ENCODE data around the gene LPAR6.

LPAR6 gene

DNA sequence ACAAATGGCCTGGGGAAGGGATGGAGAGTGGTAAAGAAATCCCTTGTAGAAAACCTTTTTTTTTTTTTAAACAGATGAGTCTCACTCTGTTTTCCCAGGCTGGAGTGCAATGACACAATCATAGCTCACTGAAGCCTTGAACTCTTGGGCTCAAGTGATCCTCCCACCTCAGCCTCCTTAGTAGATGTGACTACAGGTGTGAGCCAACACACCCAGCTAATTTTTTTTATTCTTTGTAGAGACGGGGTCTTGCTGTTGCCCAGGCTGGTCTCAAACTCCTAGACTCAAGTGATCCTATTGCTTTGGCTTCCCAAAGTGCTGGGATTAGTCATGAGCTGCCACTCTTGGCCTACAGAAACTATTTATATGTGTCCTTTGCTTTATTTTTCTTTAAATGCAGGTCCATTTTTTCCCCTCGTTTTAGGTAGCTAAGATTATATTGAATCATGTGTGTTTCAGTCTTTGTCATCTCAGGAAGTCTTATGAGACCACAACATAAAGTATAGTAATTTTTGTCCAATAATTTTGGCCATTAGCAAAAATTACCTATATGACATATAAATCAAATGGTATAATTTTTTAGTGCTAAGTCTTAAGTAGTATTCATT is 10.5 kb downstream of the LPAR6 start:
- no peak for DNase-seq (ENCODE audit: low read depth, low spot score)
- Histone ChIP-seq H3K4me1 (ENCODE audit: insufficient read depth, insufficient read length) (no peaks in the 10 kb centered on the region), H3K4me3 (ENCODE audit: insufficient read length, low read depth) (no peak overlapping the region)

DNA sequence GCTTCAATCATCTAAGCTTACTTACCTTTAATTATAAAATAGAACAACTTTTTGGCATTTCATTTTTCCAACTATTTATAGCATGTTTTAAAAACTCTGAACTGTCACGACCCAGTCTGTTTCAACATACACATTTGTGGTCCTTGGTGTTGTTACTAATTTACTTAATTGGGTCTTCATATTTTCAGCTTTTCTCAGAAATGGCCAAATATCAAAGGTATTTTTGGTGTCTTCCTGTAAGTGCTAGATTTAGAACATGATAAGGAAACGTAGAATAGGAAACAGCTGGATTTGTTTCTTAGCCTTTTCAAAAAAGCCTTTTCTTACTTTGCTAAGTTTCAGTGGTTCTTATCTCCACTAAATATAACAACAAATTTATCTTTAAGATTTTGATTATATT is 11.4 kb downstream of the LPAR6 start:
- TF ChIP-seq YY1 (IDR thresholded peaks at IDR 0.05; ENCODE audit: insufficient read depth, insufficient read length) (no peak), SUZ12 (IDR thresholded peaks at IDR 0.05; ENCODE audit: extremely low read depth, insufficient read depth, insufficient read length) (no peak), ZNF274 (IDR thresholded peaks at IDR 0.05; ENCODE audit: low read depth, low read length) (no peak)

More for the DNA sequence above, 10.5 kb downstream of the LPAR6 start:
- TF ChIP-seq SUZ12 (IDR thresholded peaks at IDR 0.05; ENCODE audit: extremely low read depth, insufficient read depth, insufficient read length) (no peak), YY1 (IDR thresholded peaks at IDR 0.05; ENCODE audit: insufficient read depth, insufficient read length) (no peak), ZNF274 (IDR thresholded peaks at IDR 0.05; ENCODE audit: low read depth, low read length) (no peak)
- Histone ChIP-seq H3K9me3 (ENCODE audit: insufficient read depth, low read length) (no peaks in the 10 kb centered on the region), H3K9ac (ENCODE audit: insufficient read length, low read depth) (no peak overlapping the region), H3K27me3 (ENCODE audit: insufficient read depth, insufficient read length) (no peaks in the 10 kb centered on the region), H3K36me3 (ENCODE audit: insufficient read depth, insufficient read length, low read length) (no peaks in the 10 kb centered on the region)

DNA sequence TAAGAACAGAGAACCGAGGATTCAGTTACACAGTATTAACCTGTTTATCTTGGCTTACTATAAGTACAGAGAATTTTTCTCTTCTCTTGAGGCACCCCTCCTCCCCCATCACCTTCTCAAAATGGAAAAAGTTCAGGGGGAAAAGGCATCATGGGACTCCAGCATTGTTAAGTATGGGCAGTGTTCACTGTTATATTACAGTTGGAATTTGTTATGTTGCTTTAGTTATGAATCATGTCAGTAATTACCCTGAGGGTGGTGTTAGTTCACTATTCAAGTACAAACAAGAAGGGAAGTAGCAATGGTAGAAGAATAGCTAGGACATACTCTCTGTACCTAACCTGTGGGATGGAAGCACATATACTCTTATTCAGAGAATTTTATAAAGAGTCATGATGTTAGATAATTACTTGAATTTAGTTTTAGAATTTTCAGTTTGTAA is 12.0 kb downstream of the LPAR6 start:
- DNase-seq (ENCODE audit: low read depth, low spot score), result no peak
- no peak for TF ChIP-seq SUZ12 (IDR thresholded peaks at IDR 0.05; ENCODE audit: extremely low read depth, insufficient read depth, insufficient read length)
- TF ChIP-seq ZNF274 (IDR thresholded peaks at IDR 0.05; ENCODE audit: low read depth, low read length), result no peak
- TF ChIP-seq YY1 (IDR thresholded peaks at IDR 0.05; ENCODE audit: insufficient read depth, insufficient read length), result no peak

More for the DNA sequence above, 11.4 kb downstream of the LPAR6 start:
- Histone ChIP-seq H3K36me3 (ENCODE audit: insufficient read depth, insufficient read length, low read length) (no peaks in the 10 kb centered on the region), H3K4me1 (ENCODE audit: insufficient read depth, insufficient read length) (no peaks in the 10 kb centered on the region), H3K9me3 (ENCODE audit: insufficient read depth, low read length) (no peaks in the 10 kb centered on the region), H3K27me3 (ENCODE audit: insufficient read depth, insufficient read length) (no peaks in the 10 kb centered on the region), H3K4me3 (ENCODE audit: insufficient read length, low read depth) (no peak overlapping the region), H3K9ac (ENCODE audit: insufficient read length, low read depth) (no peak overlapping the region)
- DNase-seq (ENCODE audit: low read depth, low spot score), result no peak

DNA sequence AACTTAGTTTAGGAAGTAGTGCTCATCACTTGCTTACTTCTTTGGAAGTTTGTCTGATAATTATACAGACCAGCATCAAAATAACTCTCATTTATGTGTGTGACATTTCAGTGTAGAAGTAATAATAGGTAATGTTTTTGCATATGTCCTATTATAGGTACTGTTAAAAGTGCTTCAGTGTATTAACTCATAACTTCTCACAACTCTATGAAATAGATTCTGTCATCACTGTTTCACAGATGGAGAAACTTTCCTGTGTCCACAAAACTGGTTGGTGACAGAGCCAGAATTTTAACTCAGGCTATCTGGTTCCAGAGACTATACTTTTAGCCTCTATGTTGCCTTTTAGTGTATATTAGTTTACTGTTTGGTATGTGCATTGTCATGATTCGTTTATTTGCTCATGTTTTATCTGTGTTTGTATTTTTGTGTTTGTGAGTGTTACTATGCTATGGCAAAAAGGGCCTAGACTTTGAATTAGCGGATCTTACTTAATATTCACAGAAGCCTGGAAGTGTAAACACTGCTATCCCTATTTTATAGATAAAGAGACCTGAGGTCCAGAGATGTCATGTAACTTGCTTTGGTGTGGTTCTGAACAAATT is 12.7 kb downstream of the LPAR6 start:
- no peak overlapping the region for H3K9ac ChIP-seq (ENCODE audit: insufficient read length, low read depth)
- H3K4me3 ChIP-seq (ENCODE audit: insufficient read length, low read depth), result no peak overlapping the region
- DNase-seq (ENCODE audit: low read depth, low spot score), result no peak
- H3K27me3 ChIP-seq (ENCODE audit: insufficient read depth, insufficient read length), result no peaks in the 10 kb centered on the region
- no peaks in the 10 kb centered on the region for H3K9me3 ChIP-seq (ENCODE audit: insufficient read depth, low read length)
- no peaks in the 10 kb centered on the region for H3K4me1 ChIP-seq (ENCODE audit: insufficient read depth, insufficient read length)
- no peak for TF ChIP-seq SUZ12 (IDR thresholded peaks at IDR 0.05; ENCODE audit: extremely low read depth, insufficient read depth, insufficient read length)
- no peak for TF ChIP-seq YY1 (IDR thresholded peaks at IDR 0.05; ENCODE audit: insufficient read depth, insufficient read length)
- TF ChIP-seq ZNF274 (IDR thresholded peaks at IDR 0.05; ENCODE audit: low read depth, low read length), result no peak
- no peaks in the 10 kb centered on the region for H3K36me3 ChIP-seq (ENCODE audit: insufficient read depth, insufficient read length, low read length)

More for the DNA sequence above, 12.0 kb downstream of the LPAR6 start:
- Histone ChIP-seq H3K36me3 (ENCODE audit: insufficient read depth, insufficient read length, low read length) (no peaks in the 10 kb centered on the region), H3K4me1 (ENCODE audit: insufficient read depth, insufficient read length) (no peaks in the 10 kb centered on the region), H3K9me3 (ENCODE audit: insufficient read depth, low read length) (no peaks in the 10 kb centered on the region), H3K27me3 (ENCODE audit: insufficient read depth, insufficient read length) (no peaks in the 10 kb centered on the region), H3K9ac (ENCODE audit: insufficient read length, low read depth) (no peak overlapping the region), H3K4me3 (ENCODE audit: insufficient read length, low read depth) (no peak overlapping the region)

DNA sequence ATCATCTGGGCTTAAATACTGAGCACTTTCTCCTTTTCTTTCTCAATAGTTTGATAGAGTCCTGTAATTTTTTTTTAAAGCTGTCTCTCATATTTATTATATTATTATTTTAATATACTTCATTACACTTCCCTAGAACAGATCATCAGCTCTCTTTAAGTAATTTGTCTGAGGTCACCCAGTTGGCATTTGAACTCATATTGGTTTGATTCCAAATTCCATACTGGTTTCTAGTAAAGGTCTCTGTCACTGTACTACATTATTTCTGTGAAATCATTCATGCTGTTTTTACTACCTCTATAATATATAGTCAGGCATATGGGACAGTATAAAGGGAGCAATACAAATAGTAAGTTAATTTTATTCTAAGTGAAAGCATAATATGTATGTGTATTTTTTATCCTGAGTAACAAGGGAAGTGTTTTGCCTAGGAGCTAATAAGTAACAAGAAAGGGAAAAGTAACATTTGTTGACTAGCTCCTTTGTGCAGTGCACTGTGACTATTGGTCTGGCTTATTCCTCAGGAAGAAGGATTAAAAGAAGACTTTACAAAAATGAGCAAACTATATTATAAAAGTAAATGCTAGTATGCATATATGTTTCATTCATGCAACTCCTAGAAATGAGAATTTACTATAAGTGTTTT is 14.3 kb downstream of the LPAR6 start:
- no peak for DNase-seq (ENCODE audit: low read depth, low spot score)
- TF ChIP-seq YY1 (IDR thresholded peaks at IDR 0.05; ENCODE audit: insufficient read depth, insufficient read length) (no peak), ZNF274 (IDR thresholded peaks at IDR 0.05; ENCODE audit: low read depth, low read length) (no peak), SUZ12 (IDR thresholded peaks at IDR 0.05; ENCODE audit: extremely low read depth, insufficient read depth, insufficient read length) (no peak)
- no peaks in the 10 kb centered on the region for H3K4me1 ChIP-seq (ENCODE audit: insufficient read depth, insufficient read length)

DNA sequence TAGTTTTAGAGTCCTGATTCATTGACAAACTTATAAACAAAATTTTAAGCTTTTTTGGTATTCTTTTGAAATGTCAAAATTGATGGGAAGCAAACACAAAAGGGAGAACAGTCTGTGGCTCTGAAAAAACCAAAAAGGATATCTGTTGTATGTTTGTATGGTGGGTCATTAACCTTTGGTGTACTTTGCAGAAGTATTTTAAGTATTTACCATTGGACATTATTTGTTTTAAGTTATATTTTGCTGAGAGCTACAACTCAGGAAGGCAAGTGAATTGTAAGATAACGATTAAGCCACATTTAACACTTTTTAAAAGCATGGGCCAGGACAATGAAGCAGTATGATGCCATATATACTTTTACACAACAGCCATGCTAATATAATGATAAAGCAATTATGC is 15.2 kb downstream of the LPAR6 start:
- Histone ChIP-seq H3K27me3 (ENCODE audit: insufficient read depth, insufficient read length) (no peaks in the 10 kb centered on the region), H3K36me3 (ENCODE audit: insufficient read depth, insufficient read length, low read length) (peaks cover 11% of the 10 kb centered on the region), H3K4me1 (ENCODE audit: insufficient read depth, insufficient read length) (no peaks in the 10 kb centered on the region), H3K4me3 (ENCODE audit: insufficient read length, low read depth) (no peak overlapping the region), H3K9me3 (ENCODE audit: insufficient read depth, low read length) (no peaks in the 10 kb centered on the region; the same call in 1 of the 2 replicates), H3K9ac (ENCODE audit: insufficient read length, low read depth) (no peak overlapping the region)
- no peak for DNase-seq (ENCODE audit: low read depth, low spot score)
- TF ChIP-seq YY1 (IDR thresholded peaks at IDR 0.05; ENCODE audit: insufficient read depth, insufficient read length) (no peak), SUZ12 (IDR thresholded peaks at IDR 0.05; ENCODE audit: extremely low read depth, insufficient read depth, insufficient read length) (no peak), ZNF274 (IDR thresholded peaks at IDR 0.05; ENCODE audit: low read depth, low read length) (no peak)

More for the DNA sequence above, 14.3 kb downstream of the LPAR6 start:
- Histone ChIP-seq H3K27me3 (ENCODE audit: insufficient read depth, insufficient read length) (no peaks in the 10 kb centered on the region), H3K9me3 (ENCODE audit: insufficient read depth, low read length) (no peaks in the 10 kb centered on the region; the same call in 1 of the 2 replicates), H3K4me3 (ENCODE audit: insufficient read length, low read depth) (no peak overlapping the region), H3K36me3 (ENCODE audit: insufficient read depth, insufficient read length, low read length) (peaks cover 7% of the 10 kb centered on the region), H3K9ac (ENCODE audit: insufficient read length, low read depth) (no peak overlapping the region)

DNA sequence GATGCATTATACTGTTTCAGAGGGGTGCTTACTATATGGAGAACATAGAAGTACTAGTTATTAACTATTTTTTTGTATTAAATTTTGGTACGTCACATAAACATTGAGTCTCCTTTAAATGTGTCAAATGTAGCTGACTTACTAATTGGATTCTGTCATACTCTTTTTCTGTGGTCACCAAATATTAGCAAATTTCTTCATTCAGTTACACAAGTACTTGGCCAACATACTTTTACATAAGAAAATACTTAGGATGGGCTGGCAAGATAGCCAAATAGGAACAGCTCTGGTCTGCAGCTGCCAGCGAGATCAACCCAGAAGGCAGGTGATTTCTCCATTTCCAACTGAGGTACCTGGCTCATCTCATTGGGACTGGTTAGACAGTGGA is 19.2 kb downstream of the LPAR6 start:
- H3K4me3 ChIP-seq (ENCODE audit: insufficient read length, low read depth), result no peak overlapping the region
- no peak overlapping the region for H3K9ac ChIP-seq (ENCODE audit: insufficient read length, low read depth)
- H3K9me3 ChIP-seq (ENCODE audit: insufficient read depth, low read length), result no peaks in the 10 kb centered on the region; the same call in 1 of the 2 replicates
- H3K36me3 ChIP-seq (ENCODE audit: insufficient read depth, insufficient read length, low read length), result peaks cover 14% of the 10 kb centered on the region
- no peak for DNase-seq (ENCODE audit: low read depth, low spot score)
- TF ChIP-seq YY1 (IDR thresholded peaks at IDR 0.05; ENCODE audit: insufficient read depth, insufficient read length), result no peak
- TF ChIP-seq SUZ12 (IDR thresholded peaks at IDR 0.05; ENCODE audit: extremely low read depth, insufficient read depth, insufficient read length), result no peak
- TF ChIP-seq ZNF274 (IDR thresholded peaks at IDR 0.05; ENCODE audit: low read depth, low read length), result no peak
- no peaks in the 10 kb centered on the region for H3K27me3 ChIP-seq (ENCODE audit: insufficient read depth, insufficient read length)
- no peaks in the 10 kb centered on the region for H3K4me1 ChIP-seq (ENCODE audit: insufficient read depth, insufficient read length)

Data from NT2/D1 (cell line).